Middle frontal gyrus (tissue), 1 donor: ENCODE data around the gene FAM229A.

Source experiments
- DNase-seq: peaks from one replicate; pipeline ENCODE4 v3.0.0-alpha.2; 2015; ENCODE audit warnings: low spot score; ENCODE audit errors: extremely low spot score

FAM229A gene

GRCh38 chr1:32350785-32351398 is 11.4 kb downstream of the FAM229A start:
- no peak for DNase-seq

- DNase-seq, result no peak
Measured at GRCh38 chr1:32349211-32349708, 13.0 kb downstream of the FAM229A start.

- no peak for DNase-seq
Measured at GRCh38 chr1:32346532-32347157, 15.6 kb downstream of the FAM229A start.

- no peak for DNase-seq
Measured at GRCh38 chr1:32345289-32345827, 16.9 kb downstream of the FAM229A start.

GRCh38 chr1:32342704-32343103 is 19.6 kb downstream of the FAM229A start:
- no peak for DNase-seq

GRCh38 chr1:32341971-32342370 is 20.3 kb downstream of the FAM229A start:
- no peak for DNase-seq

- DNase-seq, result no peak
Measured at GRCh38 chr1:32341186-32341757, 21.0 kb downstream of the FAM229A start.

GRCh38 chr1:32339363-32339978 is 22.8 kb downstream of the FAM229A start:
- DNase-seq, result no peak

GRCh38 chr1:32338637-32339145 is 23.6 kb downstream of the FAM229A start:
- no peak for DNase-seq

GRCh38 chr1:32337855-32338636 is 24.2 kb downstream of the FAM229A start:
- DNase-seq, result peak; percentile 71

GRCh38 chr1:32336963-32337675 is 25.2 kb downstream of the FAM229A start:
- no peak for DNase-seq

- no peak for DNase-seq
Measured at GRCh38 chr1:32336591-32336932, 25.7 kb downstream of the FAM229A start.

GRCh38 chr1:32335790-32336590 is 26.3 kb downstream of the FAM229A start, which contains the start of gene MARCKSL1:
TSS of gene MARCKSL1 (minus strand) at chr1:32336233. CDS start at chr1:32336033, 200 bp downstream.
- DNase-seq, result peak; percentile 52

- DNase-seq, result no peak
Measured at GRCh38 chr1:32335535-32335789, 26.8 kb downstream of the FAM229A start.

- DNase-seq, result peak; percentile 41
Measured at GRCh38 chr1:32334864-32335534, 27.3 kb downstream of the FAM229A start.

- no peak for DNase-seq
Measured at GRCh38 chr1:32334274-32334861, 27.9 kb downstream of the FAM229A start.

GRCh38 chr1:32333251-32333963 is 28.9 kb downstream of the FAM229A start:
- no peak for DNase-seq
